GM12892 (cell line): ENCODE measurements around the gene PFKL.

ENCODE experiments used
- POLR2A ChIP-seq: IDR thresholded peaks from 2 replicates; pipeline ENCODE4 v1.6.1; 2011; ENCODE audit warnings: low read depth, low read length, control low read depth
- POLR2AphosphoS5 ChIP-seq: IDR thresholded peaks from 2 replicates; pipeline ENCODE4 v1.6.1; 2011; ENCODE audit warnings: low read depth, low read length, control low read depth
- TAF1 ChIP-seq: IDR thresholded peaks from 2 replicates; pipeline ENCODE4 v1.6.1; 2011; ENCODE audit warnings: low read depth, mild to moderate bottlenecking, control low read depth, low read length, borderline replicate concordance

- TF ChIP-seq POLR2AphosphoS5 (no peak), TAF1 (no peak), POLR2A (no peak)
These were observed 41.7 kb upstream of the PFKL start for GRCh38 chr21:44258056-44258725.
